HuH-7 (cell line): Measurements from ENCODE around the gene PITX1.
A peak's percentile ranks its signal among the peaks of the same experiment; 100 is the strongest.

Experiments used
- DNase-seq: peaks from one replicate; pipeline ENCODE4 v3.0.0; 2011; ENCODE audit warnings: low spot score

The PITX1 gene

GRCh38 chr5:135041145-135041587 is 7.1 kb upstream of the PITX1 start:
- no peak for DNase-seq

GRCh38 chr5:135040333-135041144 is 6.5 kb upstream of the PITX1 start:
- no peak for DNase-seq

GRCh38 chr5:135040034-135040332 is 6.0 kb upstream of the PITX1 start:
- DNase-seq: no peak

GRCh38 chr5:135039271-135040033 is 5.4 kb upstream of the PITX1 start:
- DNase-seq: peak; percentile 64

DNA sequence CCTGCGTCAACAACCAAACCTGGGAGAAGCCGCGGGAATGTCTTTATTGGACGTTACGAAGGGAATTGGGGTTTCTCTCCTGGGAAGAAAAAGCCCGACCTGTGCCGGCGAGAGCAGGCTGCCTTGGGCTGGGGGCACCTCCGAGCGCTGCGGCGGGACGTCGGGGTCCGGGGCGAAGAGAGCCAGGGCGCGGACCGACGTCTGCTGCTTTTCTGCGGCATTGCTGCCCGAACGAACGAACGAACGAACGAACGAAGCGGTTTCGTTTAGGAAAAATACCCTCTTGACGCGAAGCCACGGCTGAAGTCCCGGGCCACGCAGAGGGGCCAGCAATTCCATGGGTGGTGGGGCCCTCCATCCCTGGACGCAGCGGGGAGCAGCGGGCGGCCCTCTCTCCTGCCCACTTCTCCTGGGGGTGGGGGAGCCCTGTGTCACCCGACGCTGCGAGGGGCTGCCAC is 4.8 kb upstream of the PITX1 start:
- DNase-seq: no peak

- no peak for DNase-seq
Measured at GRCh38 chr5:135038205-135038812, 4.3 kb upstream of the PITX1 start.

- DNase-seq: no peak
Measured at GRCh38 chr5:135037519-135038204, 3.6 kb upstream of the PITX1 start.

DNA sequence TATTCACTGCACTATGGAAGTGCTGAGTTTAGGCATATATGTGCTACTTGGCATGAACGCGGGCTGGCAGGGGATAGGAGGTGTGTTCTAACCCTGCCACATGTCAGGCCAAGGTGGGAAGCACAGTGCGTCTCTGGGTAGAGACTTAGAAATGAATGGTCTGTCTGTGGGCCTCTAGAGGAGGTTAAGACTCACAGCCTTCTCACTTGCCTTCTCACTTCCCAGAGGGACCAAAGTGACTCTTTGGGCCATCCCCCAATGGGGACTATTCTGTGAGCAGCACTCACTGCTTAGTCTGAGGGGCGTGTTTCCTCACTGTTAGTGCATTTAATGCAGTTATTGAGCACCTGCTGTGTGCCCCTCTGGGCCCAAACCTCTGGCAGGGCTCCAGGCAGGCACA is 2.4 kb upstream of the PITX1 start:
- no peak for DNase-seq

GRCh38 chr5:135035678-135036030 is 1.6 kb upstream of the PITX1 start:
- no peak for DNase-seq

- peak; percentile 49 for DNase-seq
Measured at GRCh38 chr5:135034963-135035677, 1.1 kb upstream of the PITX1 start.

DNA sequence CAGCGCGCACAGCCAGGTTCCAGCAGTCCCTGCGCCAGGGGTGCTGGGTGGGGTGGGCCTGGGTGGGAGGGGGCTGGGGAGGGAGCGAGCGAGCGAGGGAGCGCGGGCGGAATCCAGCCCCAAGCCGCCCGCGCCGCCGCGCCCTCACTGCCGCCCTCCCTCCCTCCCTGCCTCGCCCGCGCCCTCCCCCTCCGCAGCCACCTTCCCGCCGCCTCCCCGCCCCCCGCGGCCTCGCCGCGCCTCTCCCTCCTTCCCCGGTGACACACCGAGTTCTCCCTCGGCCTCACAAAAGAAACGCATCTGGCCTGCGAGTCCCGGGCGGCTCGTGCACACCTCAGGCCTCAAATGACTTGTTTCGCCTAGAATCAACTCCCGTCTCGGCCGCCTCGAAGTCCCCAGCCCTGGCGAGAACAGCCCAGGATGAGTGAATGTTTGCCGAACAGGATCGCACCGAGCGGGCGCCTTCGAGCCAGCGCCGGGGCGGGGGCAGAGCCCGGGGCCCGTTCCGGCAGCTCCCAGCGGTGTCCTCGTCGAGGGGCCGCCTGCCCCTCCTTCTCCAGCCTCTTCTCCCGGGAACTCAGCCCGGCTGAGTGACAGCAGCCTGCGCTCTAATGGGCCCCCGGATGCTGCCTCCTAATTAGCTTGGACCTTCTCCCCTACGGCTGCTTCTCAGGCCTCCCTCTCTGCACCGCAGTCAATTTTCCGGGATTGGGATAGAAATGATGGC is 371 bp upstream of the PITX1 start:
- peak; percentile 81 for DNase-seq

DNA sequence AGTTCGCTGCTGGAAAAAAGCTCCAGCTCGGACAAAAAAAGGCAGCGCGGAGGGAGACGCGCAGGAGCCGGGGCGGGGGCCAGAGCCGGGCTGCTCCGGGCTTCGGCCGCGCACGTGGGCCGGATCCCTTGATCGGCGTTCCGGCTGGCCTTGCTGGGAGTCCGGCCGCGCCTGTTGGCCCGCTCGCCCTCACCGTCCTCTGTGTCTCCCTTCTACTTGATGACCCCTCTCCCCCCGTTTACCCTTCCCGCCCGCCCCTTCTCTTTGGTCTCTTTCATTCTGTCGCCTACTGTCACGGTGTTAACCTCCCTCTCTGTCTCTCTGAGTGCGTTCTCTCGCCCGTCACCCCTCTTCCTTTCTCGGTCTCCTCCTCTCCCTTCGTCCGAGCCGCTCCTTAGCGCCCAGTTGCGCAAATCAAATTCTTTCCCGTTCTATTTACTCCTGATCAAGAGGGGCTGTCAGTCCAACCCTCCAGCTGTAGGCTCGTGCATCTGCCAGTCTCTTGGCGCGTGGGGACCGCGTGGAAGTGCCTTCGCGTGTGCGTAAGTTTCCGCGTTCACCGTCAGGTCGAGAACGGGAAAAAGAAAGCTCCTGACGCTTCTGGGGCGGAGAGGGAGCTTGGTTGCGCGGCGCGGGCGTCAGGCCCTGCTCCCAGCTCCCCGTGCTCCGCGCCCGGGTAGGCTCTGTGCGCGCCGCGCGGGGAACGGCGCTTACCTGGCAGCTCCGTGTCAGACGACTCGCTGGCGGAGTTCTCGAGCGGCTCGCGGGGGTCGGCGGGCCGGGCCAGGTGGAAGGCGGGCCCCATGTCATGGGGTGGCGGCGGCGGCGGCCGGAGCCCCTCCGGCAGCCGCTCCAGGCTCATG is 798 bp downstream of the PITX1 start:
- DNase-seq: peak; percentile 49

GRCh38 chr5:135032695-135032998 is 1.4 kb downstream of the PITX1 start:
- DNase-seq: no peak

GRCh38 chr5:135031813-135032694 is 2.0 kb downstream of the PITX1 start:
- DNase-seq: no peak

GRCh38 chr5:135030956-135031812 is 2.8 kb downstream of the PITX1 start:
- no peak for DNase-seq

DNA sequence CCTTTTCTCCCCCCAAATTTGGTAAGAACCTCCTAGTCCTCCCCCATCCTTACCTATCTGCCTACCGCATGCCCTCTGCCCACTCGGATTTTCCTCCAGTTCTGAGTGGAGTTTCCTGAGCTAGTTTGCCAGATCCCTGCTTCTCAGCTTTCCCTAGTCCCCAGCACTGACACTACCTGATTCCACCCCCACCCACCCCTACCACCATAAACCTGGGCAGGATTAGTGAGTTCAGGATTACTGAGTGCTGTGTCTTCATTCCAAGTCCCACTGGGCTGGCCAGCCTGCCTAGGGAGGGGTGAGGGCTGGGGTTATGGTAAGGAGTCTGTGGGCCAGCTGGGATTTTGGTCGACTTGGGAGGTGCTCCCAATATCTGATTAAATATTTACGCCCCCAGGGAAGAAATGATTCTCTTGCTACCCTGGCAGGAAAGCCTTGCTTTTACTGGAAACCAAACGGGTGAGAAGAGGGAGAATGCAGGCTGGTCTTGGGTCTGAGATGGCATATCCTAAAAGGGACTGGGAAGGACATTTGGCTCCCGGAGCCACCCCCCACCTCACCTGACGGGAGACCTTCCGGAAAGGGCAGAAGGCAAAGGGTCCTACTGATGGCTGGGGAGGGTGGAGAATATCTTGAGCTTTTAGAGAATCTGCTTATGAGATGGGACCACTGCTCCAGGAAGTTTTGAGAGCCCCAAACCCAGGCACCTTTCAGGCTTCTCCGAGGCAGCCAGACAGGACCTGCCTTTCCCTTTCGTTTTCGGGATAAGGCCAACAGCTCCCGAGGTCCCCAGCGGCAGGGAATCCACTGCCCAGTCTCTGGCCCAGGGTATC is 3.7 kb downstream of the PITX1 start:
- DNase-seq: no peak

GRCh38 chr5:135029477-135030122 is 4.4 kb downstream of the PITX1 start:
- no peak for DNase-seq
